Calu3 (cell line): ENCODE measurements around the gene RAD51B. TPM values are rescaled to one million over a fixed set of nuclear protein-coding genes. Genes with fewer than 3 reads are reported as not detected.

Source experiments
- BruUV-seq: library from RNA; stranded (reverse); fragments of 400-500 nt; replicated peaks from 2 replicates; lab custom pipeline; 2021; lab: Mats Ljungman, UMichigan
- CTCF ChIA-PET: fragments of 300-600 bp; sonication (Branson Sonifier 250); formaldehyde crosslinking; loops from one replicate; lab custom pipeline; 2022; ENCODE audit warnings: antibody characterized with exemption; lab: Charles Lee
- DNase-seq: peaks from one replicate; pipeline ENCODE4 v3.0.0; 2022
- H3K27ac Mint-ChIP-seq: one replicate; pipeline ENCODE4 v1.8.0; 2022; ENCODE audit warnings: mixed read lengths; ENCODE audit not compliant: unreplicated experiment
- H3K27me3 Mint-ChIP-seq: one replicate; pipeline ENCODE4 v1.8.0; 2022; ENCODE audit warnings: mixed read lengths; ENCODE audit not compliant: unreplicated experiment
- H3K36me3 Mint-ChIP-seq: one replicate; pipeline ENCODE4 v1.8.0; 2022; ENCODE audit warnings: mild to moderate bottlenecking, moderate library complexity, mixed read lengths; ENCODE audit not compliant: insufficient read depth, unreplicated experiment
- H3K4me1 Mint-ChIP-seq: one replicate; pipeline ENCODE4 v1.8.0; 2022; ENCODE audit warnings: mild to moderate bottlenecking, low read depth, mixed read lengths; ENCODE audit not compliant: unreplicated experiment
- H3K4me3 Mint-ChIP-seq: one replicate; pipeline ENCODE4 v1.8.0; 2022; ENCODE audit warnings: mild to moderate bottlenecking, low read depth, moderate library complexity, mixed read lengths; ENCODE audit not compliant: unreplicated experiment
- H3K9me3 Mint-ChIP-seq: one replicate; pipeline ENCODE4 v1.8.0; 2022; ENCODE audit warnings: low read depth, mixed read lengths; ENCODE audit not compliant: unreplicated experiment
- CTCF ChIP-seq: fragments of 200-600 bp; IDR thresholded peaks from one replicate; pipeline ENCODE4 v1.8.0; 2022; ENCODE audit warnings: antibody characterized with exemption; ENCODE audit not compliant: unreplicated experiment
- intact Hi-C: fragments of 100-400 bp; cut with micrococcal nuclease; formaldehyde crosslinking; loops from one replicate; pipeline ENCODE4 v1.10.0; 2022; ENCODE audit not compliant: unreplicated experiment
- total RNA-seq: library from RNA; stranded (reverse); gene quantifications from 2 replicates; pipeline ENCODE4 v1.2.3, GENCODE V29; 2022

Gene RAD51B
- total RNA-seq, 1 experiment from 2014 or later = 24.7 TPM

- CTCF ChIA-PET = no interaction called here
- no peak for DNase-seq
- BruUV-seq = no TSS peak
- TF ChIP-seq CTCF = no peak
- Mint-ChIP-seq H3K27ac (no peak overlapping the region), H3K27me3 (no peaks in the 10 kb centered on the region), H3K4me3 (no peak overlapping the region), H3K4me1 (peaks cover 27% of the 10 kb centered on the region), H3K36me3 (no peaks in the 10 kb centered on the region), H3K9me3 (peaks cover 4% of the 10 kb centered on the region)
- intact Hi-C loops = no loop called here
These were observed 887.9 kb downstream of the RAD51B start for GRCh38 chr14:68707482-68707881.

GRCh38 chr14:68708343-68708742 is 888.8 kb downstream of the RAD51B start:
- intact Hi-C loops = no loop called here
- Mint-ChIP-seq H3K4me1 (peaks cover 27% of the 10 kb centered on the region), H3K9me3 (peaks cover 4% of the 10 kb centered on the region), H3K27ac (no peak overlapping the region), H3K36me3 (no peaks in the 10 kb centered on the region), H3K27me3 (no peaks in the 10 kb centered on the region), H3K4me3 (no peak overlapping the region)
- DNase-seq = no peak
- CTCF ChIA-PET = no interaction called here
- no TSS peak for BruUV-seq
- no peak for TF ChIP-seq CTCF

- Mint-ChIP-seq H3K27me3 (no peaks in the 10 kb centered on the region), H3K4me1 (peaks cover 27% of the 10 kb centered on the region), H3K27ac (no peak overlapping the region), H3K9me3 (peaks cover 4% of the 10 kb centered on the region), H3K36me3 (no peaks in the 10 kb centered on the region), H3K4me3 (no peak overlapping the region)
- no peak for TF ChIP-seq CTCF
- DNase-seq = no peak
- no TSS peak for BruUV-seq
- CTCF ChIA-PET = no interaction called here
- intact Hi-C loops = no loop called here
These were observed 889.4 kb downstream of the RAD51B start for GRCh38 chr14:68709007-68709406.

- H3K9me3 Mint-ChIP-seq = peaks cover 4% of the 10 kb centered on the region
- DNase-seq = no peak
- intact Hi-C loops = no loop called here
- CTCF ChIA-PET = no interaction called here
- peaks cover 14% of the 10 kb centered on the region for H3K4me1 Mint-ChIP-seq
- BruUV-seq = no TSS peak
- no peaks in the 10 kb centered on the region for H3K27me3 Mint-ChIP-seq
- no peak for TF ChIP-seq CTCF
- no peak overlapping the region for H3K27ac Mint-ChIP-seq
- no peaks in the 10 kb centered on the region for H3K36me3 Mint-ChIP-seq
- no peak overlapping the region for H3K4me3 Mint-ChIP-seq
These were observed 891.2 kb downstream of the RAD51B start for GRCh38 chr14:68710776-68711175.
